HEK293 (cell line): ENCODE results near the gene SH3TC1.

Experiments used
- CTCF ChIA-PET: fragments of 350-600 bp; formaldehyde crosslinking; extraction: SDS; loops from one replicate; lab custom pipeline; 2021; ENCODE audit warnings: antibody characterized with exemption; lab: Yijun Ruan, JAX
- POLR2A ChIA-PET: fragments of 300-600 bp; formaldehyde crosslinking; extraction: SDS; loops from one replicate; lab custom pipeline; 2020; ENCODE audit warnings: antibody characterized with exemption, inconsistent platforms; lab: Yijun Ruan, JAX
- H3K27ac ChIP-seq: fragments of 200-500 bp; sonication (Bioruptor generic); 2 replicates; pipeline ENCODE4 v1.5.1; 2014; ENCODE audit warnings: low read depth, low read length, control low read depth, inconsistent platforms; ENCODE audit errors: extremely low read depth
- H3K36me3 ChIP-seq, 2 experiments: fragments of 200-500 bp in 1 of 2; sonication (Bioruptor generic) in 1 of 2; 1 replicate in 1 of 2; 2 replicates in 1 of 2; pipeline ENCODE4 v1.5.1; 2014 to 2017; ENCODE audit warnings: inconsistent platforms in 2 of 2, low read length in 2 of 2; ENCODE audit not compliant: control insufficient read depth in 2 of 2, insufficient read depth in 1 of 2
- H3K4me1 ChIP-seq: fragments of 200-500 bp; sonication (Bioruptor generic); 2 replicates; pipeline ENCODE4 v1.5.1; 2014; ENCODE audit warnings: mild to moderate bottlenecking, low read length, inconsistent platforms; ENCODE audit not compliant: control insufficient read depth, insufficient read depth
- H3K4me3 ChIP-seq: 2 replicates; pipeline ENCODE4 v1.5.1; 2011; ENCODE audit warnings: low read depth, mild to moderate bottlenecking, control low read depth, low read length, moderate library complexity
- H3K9me3 ChIP-seq: fragments of 200-500 bp; sonication (Bioruptor generic); 2 replicates; pipeline ENCODE4 v1.5.1; 2014; ENCODE audit warnings: low read depth, low read length, inconsistent platforms; ENCODE audit not compliant: control insufficient read depth, insufficient read depth
- HOXA7 ChIP-seq: sonication (generic); formaldehyde crosslinking; IDR thresholded peaks from 2 replicates; pipeline ENCODE4 v1.8.1; 2022; ENCODE audit warnings: missing genetic modification reagents, borderline replicate concordance
- PRDM1 ChIP-seq: fragments of 450-650 bp; formaldehyde crosslinking; IDR thresholded peaks from 2 replicates; pipeline ENCODE4; 2016; ENCODE audit warnings: missing biosample characterization, missing genetic modification characterization
- SP7 ChIP-seq: fragments of 450-650 bp; formaldehyde crosslinking; IDR thresholded peaks from 2 replicates; pipeline ENCODE4 v1.5.1; 2016; ENCODE audit warnings: missing biosample characterization, missing genetic modification characterization
- TRIM28 ChIP-seq: IDR thresholded peaks from 2 replicates; pipeline ENCODE4 v1.6.1; 2011; ENCODE audit warnings: low read length, control low read depth, borderline replicate concordance
- ZBTB20 ChIP-seq: fragments of 450-650 bp; formaldehyde crosslinking; IDR thresholded peaks from 2 replicates; pipeline ENCODE4 v1.5.1; 2016; ENCODE audit warnings: missing biosample characterization, missing genetic modification characterization
- ZFHX2 ChIP-seq: fragments of 450-650 bp; formaldehyde crosslinking; conservative IDR thresholded peaks from 2 replicates; pipeline ENCODE4 v1.5.1; 2016; ENCODE audit warnings: missing biosample characterization, missing genetic modification characterization
- ZNF112 ChIP-seq: fragments of 450-650 bp; formaldehyde crosslinking; IDR thresholded peaks from 2 replicates; pipeline ENCODE4 v1.5.0; 2017; ENCODE audit warnings: missing biosample characterization, missing genetic modification characterization
- ZNF501 ChIP-seq: fragments of 450-650 bp; formaldehyde crosslinking; IDR thresholded peaks from 2 replicates; pipeline ENCODE4 v1.5.1; 2016; ENCODE audit warnings: missing biosample characterization, missing genetic modification characterization
- ZNF791 ChIP-seq: fragments of 450-650 bp; formaldehyde crosslinking; IDR thresholded peaks from 2 replicates; pipeline ENCODE4 v1.5.1; 2016; ENCODE audit warnings: missing biosample characterization, missing genetic modification characterization
- ZSCAN30 ChIP-seq: fragments of 450-650 bp; IDR thresholded peaks from 2 replicates; pipeline ENCODE4 v1.5.1; 2018; ENCODE audit warnings: missing biosample characterization, mild to moderate bottlenecking, missing genetic modification characterization, moderate library complexity
- TF ChIP-seq, protein P1 (sequence below): fragments of 450-650 bp; formaldehyde crosslinking; IDR thresholded peaks from 2 replicates; pipeline ENCODE4 v1.5.1; 2016; ENCODE audit warnings: missing biosample characterization, missing genetic modification characterization
- TF ChIP-seq, protein P2 (sequence below): fragments of 450-650 bp; formaldehyde crosslinking; IDR thresholded peaks from 2 replicates; pipeline ENCODE4 v1.5.1; 2016; ENCODE audit warnings: missing biosample characterization, missing genetic modification characterization
- TF ChIP-seq, protein P3 (sequence below): fragments of 450-650 bp; formaldehyde crosslinking; IDR thresholded peaks from 2 replicates; pipeline ENCODE4 v1.5.1; 2017; ENCODE audit warnings: missing biosample characterization, missing genetic modification characterization
- TF ChIP-seq, protein P4 (sequence below): fragments of 450-650 bp; IDR thresholded peaks from 2 replicates; pipeline ENCODE4 v1.5.1; 2018; ENCODE audit warnings: missing biosample characterization, mild to moderate bottlenecking, missing genetic modification characterization

Gene SH3TC1

DNA sequence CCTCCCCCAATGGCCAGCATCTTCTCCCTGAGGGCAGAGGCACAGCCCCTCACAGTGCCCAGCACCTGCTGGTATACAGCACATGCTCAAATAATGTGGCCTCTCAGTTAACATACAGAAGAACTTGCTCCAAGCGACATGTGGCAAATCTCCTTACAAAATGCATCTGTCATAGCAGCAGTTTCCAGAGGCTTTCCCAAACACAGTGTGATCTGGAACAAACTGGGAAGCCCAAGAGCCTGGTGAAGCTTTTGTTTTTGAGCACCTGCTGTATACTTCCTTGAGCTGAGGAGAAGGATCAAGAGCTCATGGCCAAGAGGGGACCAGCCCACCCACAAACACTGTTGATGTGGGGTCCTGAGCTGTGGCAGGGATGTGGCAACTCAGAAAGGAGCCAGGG lies 35.6 kb downstream of the SH3TC1 start:
- no peaks in the 10 kb centered on the region for H3K4me1 ChIP-seq
- POLR2A ChIA-PET, result no interaction called here
- TF ChIP-seq HOXA7, result no peak
- no peak for TF ChIP-seq ZSCAN30 (tag by site-specific recombination)
- TF ChIP-seq, protein P1, sequence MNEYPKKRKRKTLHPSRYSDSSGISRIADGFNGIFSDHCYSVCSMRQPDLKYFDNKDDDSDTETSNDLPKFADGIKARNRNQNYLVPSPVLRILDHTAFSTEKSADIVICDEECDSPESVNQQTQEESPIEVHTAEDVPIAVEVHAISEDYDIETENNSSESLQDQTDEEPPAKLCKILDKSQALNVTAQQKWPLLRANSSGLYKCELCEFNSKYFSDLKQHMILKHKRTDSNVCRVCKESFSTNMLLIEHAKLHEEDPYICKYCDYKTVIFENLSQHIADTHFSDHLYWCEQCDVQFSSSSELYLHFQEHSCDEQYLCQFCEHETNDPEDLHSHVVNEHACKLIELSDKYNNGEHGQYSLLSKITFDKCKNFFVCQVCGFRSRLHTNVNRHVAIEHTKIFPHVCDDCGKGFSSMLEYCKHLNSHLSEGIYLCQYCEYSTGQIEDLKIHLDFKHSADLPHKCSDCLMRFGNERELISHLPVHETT (tag by site-specific recombination), result no peak
- no peak for TF ChIP-seq SP7 (tag by site-specific recombination)
- TF ChIP-seq, protein P2, sequence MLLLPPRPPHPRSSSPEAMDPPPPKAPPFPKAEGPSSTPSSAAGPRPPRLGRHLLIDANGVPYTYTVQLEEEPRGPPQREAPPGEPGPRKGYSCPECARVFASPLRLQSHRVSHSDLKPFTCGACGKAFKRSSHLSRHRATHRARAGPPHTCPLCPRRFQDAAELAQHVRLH (tag by site-specific recombination), result no peak

GRCh38 chr4:8235224-8235623 lies 36.1 kb downstream of the SH3TC1 start:
- Histone ChIP-seq H3K4me1 (no peaks in the 10 kb centered on the region), H3K36me3 (peaks cover 0 to 22% of the 10 kb centered on the region in 2 experiments; a peak in 1 of 3 replicates), H3K9me3 (no peaks in the 10 kb centered on the region)
- POLR2A ChIA-PET, result no interaction called here
- CTCF ChIA-PET, result interaction anchor here (0.5 to 4.8 kb wide), 4 partner anchors 55 to 168 kb away, joined by 3 to 24 read pairs (median 4); no protein-coding TSS in a partner anchor
- no peak for TF ChIP-seq ZNF112 (tag by site-specific recombination)
- TF ChIP-seq, protein P3, sequence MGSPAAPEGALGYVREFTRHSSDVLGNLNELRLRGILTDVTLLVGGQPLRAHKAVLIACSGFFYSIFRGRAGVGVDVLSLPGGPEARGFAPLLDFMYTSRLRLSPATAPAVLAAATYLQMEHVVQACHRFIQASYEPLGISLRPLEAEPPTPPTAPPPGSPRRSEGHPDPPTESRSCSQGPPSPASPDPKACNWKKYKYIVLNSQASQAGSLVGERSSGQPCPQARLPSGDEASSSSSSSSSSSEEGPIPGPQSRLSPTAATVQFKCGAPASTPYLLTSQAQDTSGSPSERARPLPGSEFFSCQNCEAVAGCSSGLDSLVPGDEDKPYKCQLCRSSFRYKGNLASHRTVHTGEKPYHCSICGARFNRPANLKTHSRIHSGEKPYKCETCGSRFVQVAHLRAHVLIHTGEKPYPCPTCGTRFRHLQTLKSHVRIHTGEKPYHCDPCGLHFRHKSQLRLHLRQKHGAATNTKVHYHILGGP (tag by site-specific recombination), result no peak
- no peak for TF ChIP-seq TRIM28
- TF ChIP-seq ZNF501 (tag by site-specific recombination), result no peak
- TF ChIP-seq, protein P4, sequence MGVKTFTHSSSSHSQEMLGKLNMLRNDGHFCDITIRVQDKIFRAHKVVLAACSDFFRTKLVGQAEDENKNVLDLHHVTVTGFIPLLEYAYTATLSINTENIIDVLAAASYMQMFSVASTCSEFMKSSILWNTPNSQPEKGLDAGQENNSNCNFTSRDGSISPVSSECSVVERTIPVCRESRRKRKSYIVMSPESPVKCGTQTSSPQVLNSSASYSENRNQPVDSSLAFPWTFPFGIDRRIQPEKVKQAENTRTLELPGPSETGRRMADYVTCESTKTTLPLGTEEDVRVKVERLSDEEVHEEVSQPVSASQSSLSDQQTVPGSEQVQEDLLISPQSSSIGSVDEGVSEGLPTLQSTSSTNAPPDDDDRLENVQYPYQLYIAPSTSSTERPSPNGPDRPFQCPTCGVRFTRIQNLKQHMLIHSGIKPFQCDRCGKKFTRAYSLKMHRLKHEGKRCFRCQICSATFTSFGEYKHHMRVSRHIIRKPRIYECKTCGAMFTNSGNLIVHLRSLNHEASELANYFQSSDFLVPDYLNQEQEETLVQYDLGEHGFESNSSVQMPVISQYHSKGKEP (tag by site-specific recombination), result no peak
- TF ChIP-seq PRDM1 (tag by site-specific recombination), result no peak
- TF ChIP-seq, all 188 proteins: peak for 0
- Histone ChIP-seq H3K27ac (no peak overlapping the region), H3K4me3 (no peak overlapping the region)

More for the DNA sequence above, 35.6 kb downstream of the SH3TC1 start:
- no peaks in the 10 kb centered on the region for H3K9me3 ChIP-seq
- CTCF ChIA-PET, result interaction anchor here (0.5 to 4.8 kb wide), 4 partner anchors 55 to 168 kb away, joined by 3 to 24 read pairs (median 4); no protein-coding TSS in a partner anchor
- no peak overlapping the region for H3K4me3 ChIP-seq
- H3K36me3 ChIP-seq, result peaks cover 0 to 22% of the 10 kb centered on the region in 2 experiments; a peak in 1 of 3 replicates
- H3K27ac ChIP-seq, result no peak overlapping the region

DNA sequence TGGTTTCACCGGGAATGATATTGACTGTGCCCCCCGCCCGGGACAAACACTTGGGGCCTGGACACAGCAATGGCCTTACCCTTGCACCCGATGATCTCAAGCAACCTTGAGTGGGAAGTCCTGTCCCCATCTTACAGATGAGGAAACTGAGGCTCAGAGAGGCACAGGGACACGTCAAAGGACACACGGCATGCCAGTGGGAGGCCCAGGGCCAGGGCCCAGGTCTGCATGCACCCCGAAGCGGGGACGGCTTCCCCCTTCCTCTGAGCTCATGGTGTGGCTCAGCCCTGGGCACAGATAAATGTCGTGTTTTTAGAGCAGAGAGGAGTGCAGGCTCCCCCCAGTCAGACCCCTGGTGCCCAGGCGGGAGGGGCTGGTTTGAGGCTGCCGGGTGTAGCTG lies 36.6 kb downstream of the SH3TC1 start:
- ChIA-PET CTCF (interaction anchor here (0.6 to 4.8 kb wide), 3 partner anchors 59 to 167 kb away, joined by 3 to 24 read pairs (median 4); no protein-coding TSS in a partner anchor), POLR2A (no interaction called here)
- no peaks in the 10 kb centered on the region for H3K9me3 ChIP-seq
- peaks cover 0 to 22% of the 10 kb centered on the region in 2 experiments; a peak in 1 of 3 replicates for H3K36me3 ChIP-seq
- H3K4me1 ChIP-seq, result no peaks in the 10 kb centered on the region
- H3K4me3 ChIP-seq, result no peak overlapping the region
- no peak overlapping the region for H3K27ac ChIP-seq
- TF ChIP-seq ZBTB20 (tag by site-specific recombination) (no peak), ZFHX2 (no peak), ZNF791 (tag by site-specific recombination) (no peak)
